Calu3 (cell line): ENCODE data around the gene MARK2. TPM values are rescaled to one million over a fixed set of nuclear protein-coding genes. Genes with fewer than 3 reads are reported as not detected.

Experiments
- BruUV-seq: library from RNA; stranded (reverse); fragments of 400-500 nt; replicated peaks from 2 replicates; lab custom pipeline; 2021; lab: Mats Ljungman, UMichigan
- CTCF ChIA-PET: fragments of 300-600 bp; sonication (Branson Sonifier 250); formaldehyde crosslinking; loops from one replicate; lab custom pipeline; 2022; ENCODE audit warnings: antibody characterized with exemption; lab: Charles Lee
- DNase-seq: peaks from one replicate; pipeline ENCODE4 v3.0.0; 2022
- H3K27ac Mint-ChIP-seq: one replicate; pipeline ENCODE4 v1.8.0; 2022; ENCODE audit warnings: mixed read lengths; ENCODE audit not compliant: unreplicated experiment
- H3K27me3 Mint-ChIP-seq: one replicate; pipeline ENCODE4 v1.8.0; 2022; ENCODE audit warnings: mixed read lengths; ENCODE audit not compliant: unreplicated experiment
- H3K36me3 Mint-ChIP-seq: one replicate; pipeline ENCODE4 v1.8.0; 2022; ENCODE audit warnings: mild to moderate bottlenecking, moderate library complexity, mixed read lengths; ENCODE audit not compliant: insufficient read depth, unreplicated experiment
- H3K4me1 Mint-ChIP-seq: one replicate; pipeline ENCODE4 v1.8.0; 2022; ENCODE audit warnings: mild to moderate bottlenecking, low read depth, mixed read lengths; ENCODE audit not compliant: unreplicated experiment
- H3K4me3 Mint-ChIP-seq: one replicate; pipeline ENCODE4 v1.8.0; 2022; ENCODE audit warnings: mild to moderate bottlenecking, low read depth, moderate library complexity, mixed read lengths; ENCODE audit not compliant: unreplicated experiment
- H3K9me3 Mint-ChIP-seq: one replicate; pipeline ENCODE4 v1.8.0; 2022; ENCODE audit warnings: low read depth, mixed read lengths; ENCODE audit not compliant: unreplicated experiment
- CTCF ChIP-seq: fragments of 200-600 bp; IDR thresholded peaks from one replicate; pipeline ENCODE4 v1.8.0; 2022; ENCODE audit warnings: antibody characterized with exemption; ENCODE audit not compliant: unreplicated experiment
- intact Hi-C: fragments of 100-400 bp; cut with micrococcal nuclease; formaldehyde crosslinking; loops from one replicate; pipeline ENCODE4 v1.10.0; 2022; ENCODE audit not compliant: unreplicated experiment
- total RNA-seq: library from RNA; stranded (reverse); gene quantifications from 2 replicates; pipeline ENCODE4 v1.2.3, GENCODE V29; 2022

MARK2 gene
- total RNA-seq, 1 experiment from 2014 or later, result 63.1 TPM

DNA sequence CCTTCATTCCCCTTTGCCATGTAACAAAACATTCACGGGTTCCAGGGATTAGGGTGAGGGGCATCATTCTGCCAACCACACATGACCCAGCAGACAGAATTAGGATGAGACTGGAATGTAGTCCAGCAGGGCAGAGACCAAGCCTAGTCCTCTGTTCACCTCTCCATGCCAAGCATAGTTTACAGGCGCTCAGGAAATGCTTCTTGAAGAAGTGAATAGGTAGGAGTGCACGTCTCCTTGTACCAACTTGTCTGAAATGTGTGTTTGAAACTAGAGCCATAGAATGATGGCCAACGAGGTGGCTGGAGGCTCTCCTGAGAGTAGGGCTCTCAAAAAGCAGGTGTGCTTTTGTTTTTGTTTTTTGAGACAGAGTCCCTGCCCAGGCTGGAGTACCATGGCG lies 17.5 kb upstream of the MARK2 start:
- BruUV-seq, result no TSS peak
- H3K9me3 Mint-ChIP-seq, result no peaks in the 10 kb centered on the region
- CTCF ChIA-PET, result no interaction called here
- intact Hi-C loops, result no loop called here
- no peak overlapping the region for H3K4me3 Mint-ChIP-seq
- H3K27ac Mint-ChIP-seq, result no peak overlapping the region
- H3K36me3 Mint-ChIP-seq, result peaks cover 72% of the 10 kb centered on the region
- H3K27me3 Mint-ChIP-seq, result no peaks in the 10 kb centered on the region
- TF ChIP-seq CTCF, result no peak
- no peak for DNase-seq
- peaks cover under 1% of the 10 kb centered on the region for H3K4me1 Mint-ChIP-seq

DNA sequence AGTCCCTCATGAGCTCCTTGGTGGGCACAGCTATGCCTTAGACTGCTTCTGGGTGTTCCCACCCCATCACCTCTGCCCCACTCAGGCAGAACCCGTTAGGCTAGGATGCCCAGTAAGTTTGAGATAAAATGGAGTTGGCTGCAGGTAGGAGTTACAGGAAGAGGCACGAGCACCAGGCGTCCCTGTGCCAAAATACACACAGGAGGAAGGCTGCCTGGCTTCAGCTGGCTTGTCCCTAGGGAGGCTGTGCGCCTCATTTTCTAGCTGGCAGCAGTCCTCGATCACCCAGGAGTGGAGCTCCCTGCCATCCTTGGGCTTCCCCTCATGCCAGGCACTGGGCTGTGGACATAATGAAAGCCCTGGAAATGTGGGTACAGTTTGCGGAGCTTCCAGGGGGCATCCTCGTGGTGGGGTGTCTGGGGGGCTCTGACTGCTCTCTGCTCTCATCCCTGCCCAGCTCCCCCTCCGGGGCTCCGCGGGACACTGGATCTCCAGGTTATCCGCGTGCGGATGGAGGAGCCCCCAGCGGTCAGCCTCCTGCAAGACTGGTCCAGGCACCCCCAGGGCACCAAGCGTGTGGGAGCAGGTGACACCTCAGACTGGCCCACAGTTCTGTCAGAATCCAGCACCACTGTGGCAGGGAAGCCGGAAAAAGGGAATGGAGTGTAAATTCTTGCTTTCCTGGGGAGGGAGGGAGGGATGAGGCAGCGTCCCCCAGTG lies 12.3 kb upstream of the MARK2 start:
- CTCF ChIA-PET, result no interaction called here
- H3K4me3 Mint-ChIP-seq, result no peak overlapping the region
- H3K9me3 Mint-ChIP-seq, result no peaks in the 10 kb centered on the region
- H3K36me3 Mint-ChIP-seq, result peaks cover 45% of the 10 kb centered on the region
- no TSS peak for BruUV-seq
- TF ChIP-seq CTCF, result no peak
- no peaks in the 10 kb centered on the region for H3K27me3 Mint-ChIP-seq
- no peak for DNase-seq
- no peaks in the 10 kb centered on the region for H3K4me1 Mint-ChIP-seq
- no peak overlapping the region for H3K27ac Mint-ChIP-seq
- intact Hi-C loops, result no loop called here

DNA sequence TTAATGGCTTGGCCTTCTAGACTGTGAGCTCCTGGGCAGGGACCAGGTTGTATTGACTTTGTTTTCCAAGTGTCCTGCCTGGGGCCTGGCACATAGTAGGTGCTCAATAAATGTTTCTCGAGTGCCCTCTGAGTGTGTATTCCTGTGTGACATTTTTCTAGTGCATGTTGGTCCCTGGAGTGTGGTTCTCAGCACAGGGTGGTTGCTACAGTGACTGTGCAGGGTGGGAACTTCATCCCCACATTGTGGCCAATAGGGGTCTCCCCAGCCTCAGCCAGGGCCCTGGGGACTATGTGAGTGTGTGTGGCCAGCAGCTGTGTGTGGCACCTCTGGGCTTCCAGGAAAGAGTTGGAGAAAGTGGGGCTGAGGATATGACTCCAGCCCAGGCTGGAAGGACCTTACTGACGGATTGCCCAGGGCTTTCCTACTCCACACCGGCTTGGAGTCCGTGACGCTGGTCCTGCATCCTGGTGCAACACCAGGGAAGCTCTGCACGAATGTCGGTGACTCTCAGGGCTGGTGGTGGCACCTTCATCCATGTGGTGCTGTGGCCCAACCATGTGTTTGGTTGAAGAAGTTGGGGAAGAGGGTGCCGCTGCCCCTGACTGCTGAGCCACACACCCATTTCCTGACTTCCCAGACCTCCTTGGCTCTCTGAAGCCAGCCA lies 9.0 kb upstream of the MARK2 start:
- no TSS peak for BruUV-seq
- peak; percentile 27 for TF ChIP-seq CTCF
- no peak overlapping the region for H3K4me3 Mint-ChIP-seq
- H3K36me3 Mint-ChIP-seq, result peaks cover 14% of the 10 kb centered on the region
- intact Hi-C loops, result no loop called here
- H3K9me3 Mint-ChIP-seq, result no peaks in the 10 kb centered on the region
- H3K27ac Mint-ChIP-seq, result no peak overlapping the region
- no peaks in the 10 kb centered on the region for H3K27me3 Mint-ChIP-seq
- no peaks in the 10 kb centered on the region for H3K4me1 Mint-ChIP-seq
- CTCF ChIA-PET, result interaction anchor here (1.4 kb wide), 1 partner anchor 116 kb away, joined by 7 read pairs; no protein-coding TSS in a partner anchor
- DNase-seq, result peak; percentile 50

DNA sequence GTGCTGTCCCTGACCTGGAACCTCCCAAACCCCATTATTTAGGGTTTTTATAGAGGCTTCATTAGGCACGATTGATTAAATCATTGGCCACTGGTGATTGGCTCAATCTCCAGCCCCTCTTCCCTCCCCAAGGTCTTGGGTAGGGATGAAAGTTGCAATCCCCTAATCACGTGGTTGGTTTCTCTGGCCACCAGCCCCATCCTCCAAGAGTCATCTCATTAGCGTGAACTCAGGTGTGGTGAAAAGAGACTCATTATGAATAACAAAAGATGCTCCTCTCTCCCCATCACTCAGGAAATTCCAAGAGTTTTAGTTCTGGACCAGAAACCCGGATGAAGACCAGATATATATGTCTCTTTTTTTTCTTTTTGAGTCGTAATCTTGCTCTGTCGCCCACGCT lies 7.6 kb upstream of the MARK2 start:
- TF ChIP-seq CTCF, result no peak
- Mint-ChIP-seq H3K36me3 (peaks cover 10% of the 10 kb centered on the region), H3K9me3 (no peaks in the 10 kb centered on the region), H3K27me3 (no peaks in the 10 kb centered on the region), H3K4me1 (no peaks in the 10 kb centered on the region), H3K4me3 (no peak overlapping the region), H3K27ac (no peak overlapping the region)
- DNase-seq, result no peak
- CTCF ChIA-PET, result no interaction called here
- BruUV-seq, result no TSS peak
- intact Hi-C loops, result no loop called here
